GM19455 (cell line): ENCODE results near the gene LRRC8C.

ENCODE experiments used
- ATAC-seq: cut with Tn5 transposase; IDR thresholded peaks from one replicate; pipeline ENCODE4 v1.9.1; 2021; ENCODE audit not compliant: unreplicated experiment

The LRRC8C gene

DNA sequence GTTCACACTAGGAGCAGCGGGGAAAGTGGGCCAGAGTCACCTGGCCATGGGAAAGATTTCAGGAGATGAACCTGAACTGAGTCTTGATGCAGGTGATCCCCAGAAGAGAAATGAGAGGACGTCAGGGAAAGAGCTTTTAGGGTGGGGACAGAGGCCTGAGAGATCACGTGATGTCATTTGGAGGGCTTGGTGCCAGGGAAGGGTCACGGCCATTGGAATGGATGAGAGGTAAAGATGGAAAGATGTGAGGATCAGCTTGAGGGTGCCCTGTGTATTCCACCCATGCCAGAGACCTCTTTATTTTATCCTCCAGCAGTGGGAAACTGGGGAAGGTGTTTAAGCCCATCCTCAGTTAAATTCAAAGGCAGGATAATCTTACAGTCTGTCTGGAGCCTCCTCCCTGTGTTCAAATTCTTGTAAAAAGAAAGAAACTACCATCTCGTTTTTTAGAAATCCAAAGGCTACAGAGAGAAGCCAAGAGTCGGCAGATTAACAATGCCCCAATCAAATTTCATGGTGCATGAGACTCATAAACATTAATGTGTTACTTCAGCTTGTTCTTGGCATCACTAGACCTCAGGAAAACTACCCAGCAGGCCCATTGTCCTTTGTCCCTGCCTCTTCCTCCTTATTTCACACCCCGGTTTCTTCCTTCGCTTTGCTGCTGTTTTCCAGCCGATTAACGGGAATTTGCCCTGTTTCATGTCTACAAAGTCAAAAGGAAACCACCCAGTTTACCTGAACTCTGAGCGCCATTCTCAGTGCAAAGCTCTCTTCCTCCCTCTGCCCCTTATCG lies 94.8 kb downstream of the LRRC8C start:
- ATAC-seq, result no peak

DNA sequence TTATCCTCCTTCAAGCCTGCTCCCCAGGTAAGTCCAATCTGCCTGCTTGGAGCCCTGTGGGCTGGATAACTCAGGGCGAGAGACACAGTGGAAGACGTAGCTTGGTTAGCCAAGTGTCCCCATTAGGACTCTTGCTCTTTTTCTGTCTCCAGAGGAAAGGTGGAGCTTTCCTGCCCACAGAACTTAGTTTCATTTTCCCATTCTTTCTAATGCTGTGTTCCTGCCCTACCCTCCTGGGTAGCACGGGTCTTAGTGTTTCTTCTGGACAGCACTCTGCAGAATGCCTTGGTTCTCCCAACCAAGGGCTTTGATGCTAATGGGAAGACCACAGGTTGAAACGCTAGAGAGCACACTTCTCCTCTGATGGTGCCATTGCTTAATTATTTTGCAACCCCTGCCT lies 95.5 kb downstream of the LRRC8C start:
- no peak for ATAC-seq

GRCh38 chr1:89732206-89732605 lies 99.3 kb downstream of the LRRC8C start:
- no peak for ATAC-seq

DNA sequence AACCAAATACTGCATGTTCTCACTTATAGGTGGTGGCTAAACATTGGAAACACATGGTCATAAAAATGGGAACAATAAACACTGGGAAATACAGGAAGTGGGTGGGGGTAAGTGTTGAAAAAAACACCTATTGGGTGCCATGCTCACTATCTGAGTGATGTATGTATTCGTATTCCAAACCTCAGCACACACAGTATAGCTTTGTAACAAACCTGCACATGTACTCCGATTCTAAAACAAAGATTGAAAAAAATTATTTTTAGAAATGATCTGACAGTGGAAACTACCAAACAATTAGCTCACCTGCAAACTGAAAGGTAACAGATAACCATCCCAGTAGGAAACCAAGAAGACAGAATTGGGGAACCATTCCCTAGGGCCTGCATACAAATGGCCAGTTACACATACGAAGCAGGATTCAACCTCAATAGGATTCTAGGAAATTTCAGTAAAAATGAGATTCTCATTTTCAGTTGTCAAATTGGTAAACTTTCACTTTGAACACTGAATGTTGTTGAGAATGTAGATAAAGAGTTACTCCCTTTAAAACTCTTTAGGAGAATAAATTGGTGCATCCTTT lies 99.8 kb downstream of the LRRC8C start:
- ATAC-seq, result no peak

DNA sequence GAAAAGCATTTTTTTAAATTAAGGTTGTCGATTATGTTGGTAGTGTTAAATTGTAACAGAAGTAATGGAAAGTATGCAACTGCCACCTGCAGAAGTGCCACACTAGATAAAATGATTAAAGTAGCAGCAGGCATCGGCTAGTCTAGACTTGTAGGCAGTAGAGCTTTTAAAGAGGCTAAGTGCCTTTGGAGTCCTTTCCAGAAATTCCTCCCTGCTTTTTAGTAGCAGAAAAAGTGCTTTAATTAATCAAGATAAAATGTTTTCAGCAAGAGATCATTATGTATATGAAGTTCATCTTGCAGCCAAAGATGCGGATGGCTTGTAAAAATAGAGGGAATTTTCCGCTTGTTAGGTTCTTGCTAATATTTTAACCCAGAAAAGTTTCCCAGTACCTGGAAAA lies 100.8 kb downstream of the LRRC8C start:
- no peak for ATAC-seq

- ATAC-seq, result no peak
Observed at GRCh38 chr1:89734442-89734841, 101.5 kb downstream of the LRRC8C start.

DNA sequence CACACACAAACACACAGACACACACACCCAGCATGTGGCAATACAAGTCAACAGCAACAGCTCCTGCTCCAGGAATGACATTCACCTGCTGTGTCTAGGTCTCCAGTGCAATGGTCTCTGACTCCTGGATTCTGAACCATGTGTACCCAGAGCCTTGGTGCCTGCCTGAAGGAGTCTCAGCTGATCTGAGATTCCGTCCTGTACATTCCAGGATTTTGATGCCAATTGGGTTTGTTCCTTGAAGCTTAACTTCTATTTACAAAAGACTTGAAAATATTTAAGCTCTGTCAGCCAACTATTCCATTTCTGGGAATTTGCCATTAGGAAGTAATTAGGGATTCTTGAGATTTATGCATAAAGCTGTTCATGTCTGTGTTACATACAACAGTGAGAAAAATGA lies 102.6 kb downstream of the LRRC8C start:
- ATAC-seq, result no peak

DNA sequence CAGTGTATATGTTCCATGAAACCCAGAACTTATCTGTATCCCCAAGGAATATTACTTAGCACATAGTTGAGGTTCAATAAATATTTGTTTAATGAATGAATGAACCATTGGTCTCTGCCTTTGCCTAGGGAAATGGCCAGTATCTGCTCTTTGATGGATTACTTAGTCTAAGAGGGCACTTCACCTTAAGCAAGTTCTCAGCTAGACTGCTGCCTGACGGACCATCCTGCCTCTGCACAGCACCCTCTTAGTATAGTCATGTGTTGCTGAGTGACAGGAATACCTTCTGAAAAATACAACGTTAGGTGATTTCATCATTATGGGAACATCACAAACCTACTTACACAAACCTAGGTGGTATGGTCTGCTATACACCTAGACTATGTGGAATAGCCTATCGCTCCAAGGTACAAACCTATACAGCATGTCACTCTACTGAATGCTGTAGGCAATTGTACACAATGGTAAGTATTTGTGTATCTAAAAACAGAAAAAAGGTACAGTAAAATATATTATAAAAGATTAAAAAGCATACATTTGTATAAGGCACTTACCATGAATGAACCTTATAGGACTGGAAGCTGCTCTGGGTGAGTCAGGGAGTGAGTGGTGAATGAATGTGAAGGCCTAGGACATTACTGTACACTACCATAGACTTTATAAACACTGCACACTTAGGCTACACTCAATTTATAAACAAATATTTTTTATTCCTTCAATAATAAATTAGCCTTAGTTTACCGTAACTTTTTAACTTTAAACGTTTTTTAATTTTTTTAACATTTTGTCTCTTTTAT lies 104.2 kb downstream of the LRRC8C start:
- no peak for ATAC-seq

GRCh38 chr1:89737985-89738510 lies 105.1 kb downstream of the LRRC8C start:
- ATAC-seq, result no peak

DNA sequence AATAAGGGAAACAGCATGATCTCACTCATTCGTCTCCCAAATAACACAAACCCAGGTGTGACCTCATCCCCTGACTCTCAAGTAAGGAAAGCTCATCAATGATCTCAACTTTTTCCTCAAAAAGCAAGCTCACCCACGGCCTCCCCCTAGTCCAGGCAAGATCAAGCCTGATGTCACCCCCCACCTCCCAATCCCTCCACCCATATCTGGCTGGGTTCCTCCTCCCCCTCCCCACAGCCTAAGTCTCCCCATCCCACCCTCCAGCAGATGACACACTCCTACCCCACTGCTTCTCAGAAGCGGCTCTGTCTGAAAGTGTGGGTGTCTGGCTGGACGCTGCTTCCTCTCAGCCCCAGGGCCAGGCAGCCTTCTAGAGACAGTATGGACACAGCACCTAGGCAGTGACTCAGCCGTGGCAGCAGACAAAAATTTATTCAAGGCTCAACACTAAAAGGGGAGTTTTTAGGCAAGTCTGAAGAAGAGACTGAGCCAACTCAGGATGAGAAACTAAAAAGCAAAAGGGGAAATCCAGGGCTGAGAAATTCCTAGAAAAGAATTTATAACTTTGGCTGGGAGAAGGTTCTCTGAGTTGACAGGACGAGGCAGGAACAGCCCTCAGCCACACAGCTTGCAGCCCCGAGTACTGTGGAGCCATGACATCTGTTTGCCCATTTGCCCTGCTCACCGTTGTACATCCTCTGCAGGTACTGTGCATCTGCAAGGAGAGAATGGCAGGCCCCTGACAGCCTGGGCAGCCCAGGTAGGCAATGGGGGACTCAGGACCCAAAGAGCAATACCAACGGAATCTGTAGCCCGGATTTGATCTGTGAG lies 106.3 kb downstream of the LRRC8C start:
- ATAC-seq, result no peak

- no peak for ATAC-seq
Observed at GRCh38 chr1:89739844-89740216, 106.9 kb downstream of the LRRC8C start.

GRCh38 chr1:89743788-89744187 lies 110.9 kb downstream of the LRRC8C start:
- no peak for ATAC-seq

GRCh38 chr1:89746424-89747149 lies 113.7 kb downstream of the LRRC8C start:
- no peak for ATAC-seq

DNA sequence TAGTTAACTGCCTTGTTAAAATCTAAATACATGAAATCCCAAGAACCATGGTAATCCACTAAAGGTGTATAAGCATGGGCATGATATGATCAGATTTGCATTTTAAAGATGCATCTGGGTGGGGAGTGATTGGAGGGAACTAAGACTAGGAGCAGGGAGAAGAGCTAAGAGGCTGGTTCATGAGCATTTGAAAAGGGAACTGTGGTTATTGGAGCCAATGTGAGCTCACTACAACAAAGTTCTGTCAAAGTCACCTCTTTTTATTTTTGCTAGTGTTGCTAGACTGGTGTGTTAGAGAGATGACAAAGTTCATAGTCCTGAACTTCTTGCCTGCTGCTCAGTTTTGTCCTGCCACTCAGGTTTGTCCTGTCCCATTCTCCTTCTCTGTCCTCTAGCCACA lies 120.8 kb downstream of the LRRC8C start:
- ATAC-seq, result no peak

GRCh38 chr1:89754518-89754917 lies 121.6 kb downstream of the LRRC8C start:
- no peak for ATAC-seq

DNA sequence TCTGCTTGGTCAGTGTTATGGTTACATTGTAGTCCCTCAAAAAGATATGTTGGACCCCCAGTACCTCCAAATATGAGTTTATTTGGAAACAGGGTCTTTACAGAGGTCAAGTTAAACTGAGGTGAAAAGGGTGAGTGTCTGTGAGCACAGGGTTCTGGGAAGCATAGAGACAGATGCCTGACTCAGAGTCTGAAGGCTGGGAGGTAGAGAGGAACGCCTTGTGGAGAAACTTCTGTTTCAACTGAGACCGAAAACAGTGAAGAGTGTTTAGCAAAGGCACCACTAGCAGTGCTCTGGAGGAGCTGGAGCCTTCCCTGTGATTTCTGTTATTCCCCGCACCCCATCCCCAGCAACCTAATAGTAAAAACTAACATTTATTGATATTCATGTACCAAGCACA lies 122.7 kb downstream of the LRRC8C start:
- ATAC-seq, result no peak

- no peak for ATAC-seq
Observed at GRCh38 chr1:89757532-89757931, 124.6 kb downstream of the LRRC8C start.

GRCh38 chr1:89758156-89758555 lies 125.2 kb downstream of the LRRC8C start:
- no peak for ATAC-seq

GRCh38 chr1:89759036-89759435 lies 126.1 kb downstream of the LRRC8C start:
- ATAC-seq, result no peak

- ATAC-seq, result no peak
Observed at GRCh38 chr1:89760496-89760895, 127.6 kb downstream of the LRRC8C start.
